ENCODE results near the gene RAD52.
A peak's percentile ranks its signal among the peaks of the same experiment; 100 is the strongest.

RAD52 gene

GRCh38 chr12:949453-950191 is at the start of gene RAD52:
TSS of gene RAD52 (minus strand) at chr12:949694. CDS start at chr12:933058, 16,636 bp downstream.
- peak; percentile 93 to 94 for DNase-seq (ENCODE audit: low read depth in 2 of 2, low spot score in 1 of 2)

- no peak for DNase-seq (ENCODE audit: low read depth in 2 of 2, low spot score in 1 of 2)
Measured at GRCh38 chr12:998020-998874, 48.8 kb upstream of the RAD52 start.

- no peak for DNase-seq (ENCODE audit: low read depth in 2 of 2, low spot score in 1 of 2)
Measured at GRCh38 chr12:997505-997904, 48.0 kb upstream of the RAD52 start.

GRCh38 chr12:996881-997280 is 47.4 kb upstream of the RAD52 start:
- DNase-seq (ENCODE audit: low read depth in 2 of 2, low spot score in 1 of 2) = no peak

GRCh38 chr12:992647-993046 is 43.2 kb upstream of the RAD52 start:
- DNase-seq (ENCODE audit: low read depth in 2 of 2, low spot score in 1 of 2) = no peak

GRCh38 chr12:991350-992333 is 42.1 kb upstream of the RAD52 start:
- DNase-seq (ENCODE audit: low read depth in 2 of 2, low spot score in 1 of 2) = peak in 1 of 2 donors; percentile 13

GRCh38 chr12:990661-991349 is 41.3 kb upstream of the RAD52 start, which contains the start of gene ERC1:
TSS of gene ERC1 (plus strand) at chr12:991223. CDS start at chr12:1027904, 36,681 bp downstream.
- DNase-seq (ENCODE audit: low read depth in 2 of 2, low spot score in 1 of 2) = peak; percentile 64 to 69

GRCh38 chr12:989751-990660 is 40.5 kb upstream of the RAD52 start:
- DNase-seq (ENCODE audit: low read depth in 2 of 2, low spot score in 1 of 2) = peak; percentile 5 to 10

- no peak for DNase-seq (ENCODE audit: low read depth in 2 of 2, low spot score in 1 of 2)
Measured at GRCh38 chr12:989051-989450, 39.6 kb upstream of the RAD52 start.

- DNase-seq (ENCODE audit: low read depth in 2 of 2, low spot score in 1 of 2) = no peak
Measured at GRCh38 chr12:988646-989045, 39.2 kb upstream of the RAD52 start.

- DNase-seq (ENCODE audit: low read depth in 2 of 2, low spot score in 1 of 2) = no peak
Measured at GRCh38 chr12:981961-982360, 32.5 kb upstream of the RAD52 start.

GRCh38 chr12:981176-981828 is 31.8 kb upstream of the RAD52 start:
- no peak for DNase-seq (ENCODE audit: low read depth in 2 of 2, low spot score in 1 of 2)

- DNase-seq (ENCODE audit: low read depth in 2 of 2, low spot score in 1 of 2) = no peak
Measured at GRCh38 chr12:979349-979748, 29.9 kb upstream of the RAD52 start.

GRCh38 chr12:977156-977555 is 27.7 kb upstream of the RAD52 start:
- no peak for DNase-seq (ENCODE audit: low read depth in 2 of 2, low spot score in 1 of 2)

- no peak for DNase-seq (ENCODE audit: low read depth in 2 of 2, low spot score in 1 of 2)
Measured at GRCh38 chr12:976644-977043, 27.1 kb upstream of the RAD52 start.

- DNase-seq (ENCODE audit: low read depth in 2 of 2, low spot score in 1 of 2) = no peak
Measured at GRCh38 chr12:974271-974862, 24.9 kb upstream of the RAD52 start.

- no peak for DNase-seq (ENCODE audit: low read depth in 2 of 2, low spot score in 1 of 2)
Measured at GRCh38 chr12:971991-972390, 22.5 kb upstream of the RAD52 start.

- no peak for DNase-seq (ENCODE audit: low read depth in 2 of 2, low spot score in 1 of 2)
Measured at GRCh38 chr12:969821-970220, 20.3 kb upstream of the RAD52 start.
